ENCODE results near the gene C3orf22.

DNA sequence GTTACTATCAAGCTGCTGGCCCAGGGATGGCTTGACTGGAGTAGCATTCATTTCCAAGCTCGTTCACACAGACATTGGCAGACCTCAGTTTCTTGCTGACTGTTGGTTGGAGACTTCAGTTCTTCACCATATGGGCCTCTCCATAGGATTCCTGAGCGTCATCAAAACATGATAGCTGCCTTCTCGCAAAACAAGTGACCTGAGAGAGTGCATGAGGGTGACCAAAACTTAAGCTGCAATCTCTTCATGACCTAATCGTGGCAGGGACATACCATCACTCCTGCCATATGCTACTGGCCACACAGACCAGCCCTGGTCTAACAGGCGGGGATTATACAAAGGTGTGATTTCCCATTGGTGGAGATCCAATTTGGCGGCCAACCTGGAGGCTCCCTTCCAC is 46.0 kb upstream of the C3orf22 start:
- no peak for TF ChIP-seq EZH2phosphoT487 (IDR thresholded peaks at IDR 0.05; ENCODE audit: borderline replicate concordance, low read depth, low read length)
- TF ChIP-seq, protein P1, sequence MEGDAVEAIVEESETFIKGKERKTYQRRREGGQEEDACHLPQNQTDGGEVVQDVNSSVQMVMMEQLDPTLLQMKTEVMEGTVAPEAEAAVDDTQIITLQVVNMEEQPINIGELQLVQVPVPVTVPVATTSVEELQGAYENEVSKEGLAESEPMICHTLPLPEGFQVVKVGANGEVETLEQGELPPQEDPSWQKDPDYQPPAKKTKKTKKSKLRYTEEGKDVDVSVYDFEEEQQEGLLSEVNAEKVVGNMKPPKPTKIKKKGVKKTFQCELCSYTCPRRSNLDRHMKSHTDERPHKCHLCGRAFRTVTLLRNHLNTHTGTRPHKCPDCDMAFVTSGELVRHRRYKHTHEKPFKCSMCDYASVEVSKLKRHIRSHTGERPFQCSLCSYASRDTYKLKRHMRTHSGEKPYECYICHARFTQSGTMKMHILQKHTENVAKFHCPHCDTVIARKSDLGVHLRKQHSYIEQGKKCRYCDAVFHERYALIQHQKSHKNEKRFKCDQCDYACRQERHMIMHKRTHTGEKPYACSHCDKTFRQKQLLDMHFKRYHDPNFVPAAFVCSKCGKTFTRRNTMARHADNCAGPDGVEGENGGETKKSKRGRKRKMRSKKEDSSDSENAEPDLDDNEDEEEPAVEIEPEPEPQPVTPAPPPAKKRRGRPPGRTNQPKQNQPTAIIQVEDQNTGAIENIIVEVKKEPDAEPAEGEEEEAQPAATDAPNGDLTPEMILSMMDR (conservative IDR thresholded peaks at IDR 0.05; ENCODE audit: low read length) = no peak
